SK-N-SH treated with all-trans-retinoic acid at 6 μM for 48 hours (cell line): ENCODE measurements around the gene C18orf63.

ENCODE experiments used
- ZNF70 ChIP-seq: fragments of 450-650 bp; formaldehyde crosslinking; IDR thresholded peaks from 2 replicates; pipeline ENCODE4 v1.5.0; 2020; ENCODE audit warnings: mild to moderate bottlenecking, moderate library complexity
- ZNF8 ChIP-seq: fragments of 450-650 bp; formaldehyde crosslinking; IDR thresholded peaks from 2 replicates; pipeline ENCODE4 v1.5.0; 2020; ENCODE audit warnings: mild to moderate bottlenecking, moderate library complexity

DNA sequence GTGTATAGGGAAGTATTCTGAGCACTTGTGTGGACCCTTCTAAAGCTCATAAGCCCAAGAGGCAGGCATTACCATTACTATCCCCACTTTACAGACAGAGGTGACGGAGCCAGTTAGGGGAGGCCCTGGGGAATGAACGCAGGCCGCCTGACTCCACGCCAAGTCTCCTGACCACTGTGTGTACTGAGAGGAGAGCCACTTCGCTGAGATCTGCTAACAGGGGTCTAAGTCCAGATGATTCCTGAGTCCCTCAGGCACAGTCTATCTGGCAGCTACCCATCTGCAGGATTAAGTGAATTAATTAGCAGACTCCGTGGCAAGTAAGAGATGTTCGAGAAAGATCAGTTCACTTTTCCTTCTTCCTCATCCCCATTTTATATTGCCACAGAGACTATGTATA is 37.6 kb upstream of the C18orf63 start:
- TF ChIP-seq ZNF8 (CRISPR knock-in tag) = no peak
- TF ChIP-seq ZNF70 = no peak
